Measurements from ENCODE around the gene ZSWIM4. TPM values are rescaled to one million over a fixed set of nuclear protein-coding genes. Genes with fewer than 3 reads are reported as not detected.

ZSWIM4 gene
- total and polyA plus RNA-seq, 10 of the 15 experiments (the other 5 are each of a cell fraction or from before 2014, with no cell fraction given): 0.73 to 11.1 (median 1.8) TPM; not detected in 2

GRCh38 chr19:13846557-13847406, 51.5 kb downstream of the ZSWIM4 start (continued):
- no peak for TF ChIP-seq BCLAF1 (IDR thresholded peaks at IDR 0.05)
- peak; percentile 78 for TF ChIP-seq MTA2 (IDR thresholded peaks at IDR 0.05; ENCODE audit: low read depth)
- no peak for TF ChIP-seq CUX1 (IDR thresholded peaks at IDR 0.05; ENCODE audit: insufficient replicate concordance, low read depth, low read length)
- TF ChIP-seq KLF5 (IDR thresholded peaks at IDR 0.05; ENCODE audit: partially characterized antibody): peak; percentile 91
- TF ChIP-seq TAF1 (IDR thresholded peaks at IDR 0.05; ENCODE audit: borderline replicate concordance, low read depth, low read length): peak; percentile 11; the same call in 1 of the 2 replicates
- no peak for TF ChIP-seq ZNF622 (IDR thresholded peaks at IDR 0.05)
- no peak for TF ChIP-seq KDM1A (IDR thresholded peaks at IDR 0.05; ENCODE audit: borderline replicate concordance)
- no peak for TF ChIP-seq ETV6 (conservative IDR thresholded peaks at IDR 0.05 in 1 of 2, IDR thresholded peaks at IDR 0.05 in 1 of 2; ENCODE audit: borderline replicate concordance in 1 of 2, low read depth in 1 of 2)
- peak; percentile 79 for TF ChIP-seq SMARCA5 (IDR thresholded peaks at IDR 0.05)
- no peak for TF ChIP-seq STAT3 (IDR thresholded peaks at IDR 0.05; ENCODE audit: low read depth, low read length)
- TF ChIP-seq IKZF1 (conservative IDR thresholded peaks at IDR 0.05): peak; percentile 95
- TF ChIP-seq ZNF687 (IDR thresholded peaks at IDR 0.05): peak; percentile 80
- TF ChIP-seq LARP7 (IDR thresholded peaks at IDR 0.05): peak; percentile 71
- no peak for TF ChIP-seq NFYA (IDR thresholded peaks at IDR 0.05; ENCODE audit: borderline replicate concordance, low read depth, low read length)
- TF ChIP-seq RAD21 (IDR thresholded peaks at IDR 0.05; ENCODE audit: insufficient read depth, low read depth, low read length): no peak
- TF ChIP-seq CREM (IDR thresholded peaks at IDR 0.05; ENCODE audit: low read depth): peak; percentile 91

All from GM12878 (cell line).